ENCODE measurements around the gene CIART.
"Not testable (repeated sequence)": the region's sequence is repeated elsewhere in the genome, so short reads cannot be mapped to it uniquely, and the experiment has no call there.

The CIART gene

DNA sequence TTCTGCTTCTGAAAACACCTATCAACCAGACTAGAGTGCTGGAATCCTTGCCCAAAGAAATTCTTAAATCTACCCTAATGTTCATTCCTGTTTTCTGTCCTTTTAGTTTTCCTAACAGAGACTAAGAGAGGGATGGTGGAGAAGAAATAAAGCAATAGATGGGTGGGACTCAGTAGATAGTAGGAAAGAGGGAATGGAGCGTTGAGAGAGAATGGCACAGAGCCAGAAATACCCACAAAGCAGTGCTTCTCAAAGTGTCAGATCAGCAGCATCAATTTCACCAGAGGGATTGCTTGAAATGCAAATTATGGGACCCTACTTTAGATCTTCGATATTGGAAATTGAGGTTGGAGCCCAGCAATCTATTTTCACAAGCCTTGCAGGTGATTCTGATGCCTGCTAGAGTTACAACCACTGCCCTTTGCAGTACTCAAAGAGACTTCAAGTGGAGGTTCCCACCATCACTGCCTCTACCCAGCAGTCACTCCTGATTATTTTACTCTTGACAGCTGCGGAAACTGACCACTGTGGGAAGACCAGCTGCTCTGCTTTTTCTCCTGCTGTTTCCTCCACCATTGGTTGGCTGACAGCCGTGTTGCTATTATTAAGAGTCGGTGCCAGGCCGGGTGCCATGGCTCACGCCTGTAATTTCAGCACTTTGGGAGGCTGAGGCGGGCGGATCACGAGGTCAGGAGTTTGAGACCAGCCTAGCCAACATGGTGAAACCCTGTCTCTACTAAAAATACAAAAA, 27.6 kb downstream of the CIART start:
- DNase-seq (ENCODE audit: low spot score), result no peak

DNA sequence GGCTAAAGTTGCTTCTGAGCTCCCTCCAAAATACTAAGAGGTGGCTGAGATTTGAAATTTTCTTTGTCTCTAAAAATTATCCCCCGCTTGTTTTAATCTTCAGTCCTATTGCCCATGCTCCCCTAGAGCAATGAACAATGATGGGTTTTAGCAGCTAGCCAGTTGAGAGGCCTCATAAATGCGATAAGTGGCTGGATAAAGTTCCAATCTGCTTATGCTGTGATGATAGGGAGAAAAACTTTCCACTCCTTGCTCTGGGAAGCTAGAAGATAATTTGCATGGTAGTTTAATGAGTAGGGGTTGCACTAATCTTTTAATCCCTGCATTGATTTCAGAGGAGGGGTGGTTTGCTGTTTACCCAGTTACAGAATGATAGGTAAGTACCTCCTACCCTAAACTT, 29.4 kb downstream of the CIART start:
- DNase-seq (ENCODE audit: low spot score), result no peak

DNA sequence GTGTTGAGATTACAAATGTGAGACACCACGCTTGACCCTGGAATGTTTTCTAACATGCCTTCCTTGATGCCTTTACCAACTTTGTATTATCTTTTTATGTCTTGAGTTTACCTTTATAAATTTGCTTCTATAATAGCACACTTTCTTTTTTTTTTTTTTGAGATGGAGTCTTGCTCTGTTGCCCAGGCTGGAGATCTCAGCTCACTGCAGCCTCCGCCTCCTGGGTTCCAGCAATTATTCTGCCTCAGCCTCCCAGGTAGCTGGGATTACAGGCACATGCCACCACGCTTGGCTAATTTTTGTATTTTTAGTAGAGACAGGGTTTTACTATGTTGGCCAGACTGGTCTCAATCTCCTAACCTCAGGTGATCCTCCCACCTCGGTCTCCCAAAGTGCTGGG, 32.3 kb downstream of the CIART start:
- DNase-seq (ENCODE audit: low spot score), result not testable (repeated sequence)

- no peak for DNase-seq (ENCODE audit: low spot score)
Measured at GRCh38 chr1:150320667-150320978, 38.3 kb downstream of the CIART start.

DNA sequence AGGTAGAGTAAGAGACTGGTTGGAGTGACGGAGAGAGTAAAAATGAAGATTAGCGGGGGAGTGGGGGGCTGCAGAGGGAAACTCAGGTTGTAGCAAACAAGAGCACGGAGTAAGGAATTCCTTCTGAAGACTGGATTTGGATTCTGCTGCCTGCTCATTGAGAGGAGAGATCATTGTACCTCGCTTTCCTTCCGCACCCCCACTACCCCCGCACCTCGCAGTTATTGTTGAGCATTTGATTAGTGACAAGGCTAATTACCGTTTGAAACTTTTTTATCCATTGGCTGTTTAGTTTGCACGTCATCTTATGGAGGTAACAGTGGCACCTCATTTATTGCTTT, 39.4 kb downstream of the CIART start:
- DNase-seq (ENCODE audit: low spot score), result no peak

- no peak for DNase-seq (ENCODE audit: low spot score)
Measured at GRCh38 chr1:150322310-150322709, 40.0 kb downstream of the CIART start.

- no peak for DNase-seq (ENCODE audit: low spot score)
Measured at GRCh38 chr1:150332651-150333290, 50.4 kb downstream of the CIART start.
